GM18505 (cell line): ENCODE measurements around the gene RAP1GAP2.

Experiments
- ATAC-seq: cut with Tn5 transposase; IDR thresholded peaks from one replicate; pipeline ENCODE4 v1.9.1; 2021; ENCODE audit not compliant: unreplicated experiment
- POLR2A ChIP-seq: IDR thresholded peaks from 4 replicates; pipeline ENCODE4 v1.6.1; 2011; ENCODE audit warnings: borderline replicate concordance; ENCODE audit not compliant: insufficient read depth, insufficient read length; ENCODE audit errors: extremely low read depth

RAP1GAP2 gene

DNA sequence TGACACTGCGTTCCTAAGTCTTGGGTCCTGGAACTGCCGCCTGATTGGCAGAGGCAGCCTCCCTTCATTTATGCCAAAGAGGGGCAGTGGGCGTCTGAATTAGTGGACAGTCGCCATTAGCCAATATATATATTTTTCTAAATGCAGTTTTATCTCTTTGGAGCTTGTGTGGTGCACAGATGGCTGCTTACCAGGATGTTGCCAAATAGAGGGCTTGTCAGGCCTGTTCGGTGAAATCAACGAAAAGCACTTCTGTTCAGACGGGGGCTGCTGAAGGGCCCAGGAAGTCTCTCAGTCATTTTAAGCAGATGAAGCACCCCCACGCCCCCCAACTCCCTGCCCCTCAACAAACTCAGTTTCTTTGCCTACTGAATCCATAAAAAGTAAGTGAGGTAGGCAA lies 66.0 kb downstream of the RAP1GAP2 start:
- ATAC-seq: no peak
- no peak for TF ChIP-seq POLR2A

GRCh38 chr17:2863204-2863603 lies 67.0 kb downstream of the RAP1GAP2 start:
- TF ChIP-seq POLR2A: no peak
- no peak for ATAC-seq

DNA sequence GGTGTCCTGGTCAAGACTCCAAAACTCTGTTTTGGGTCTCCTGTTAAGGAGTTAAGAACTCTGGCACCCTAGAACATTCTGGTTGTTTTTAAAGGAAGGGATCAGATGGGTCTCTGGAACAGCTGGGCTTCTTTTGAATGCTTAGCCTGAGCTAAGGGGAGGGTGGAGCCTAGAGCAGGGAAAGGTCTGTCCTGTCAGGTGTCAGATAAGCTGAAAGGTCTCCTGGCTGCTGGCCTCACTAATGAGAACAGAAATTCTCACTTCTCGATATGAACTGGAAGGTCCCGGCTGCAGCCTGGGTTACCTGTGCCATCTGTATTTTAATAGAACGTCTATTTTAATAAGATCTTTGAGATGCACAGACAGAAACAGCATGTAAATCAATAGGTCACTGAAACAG lies 69.0 kb downstream of the RAP1GAP2 start:
- TF ChIP-seq POLR2A: no peak
- ATAC-seq: no peak

- ATAC-seq: no peak
- TF ChIP-seq POLR2A: no peak
These were observed 71.5 kb downstream of the RAP1GAP2 start for GRCh38 chr17:2867441-2868424.

- ATAC-seq: no peak
- no peak for TF ChIP-seq POLR2A
These were observed 73.4 kb downstream of the RAP1GAP2 start for GRCh38 chr17:2869604-2870003.

DNA sequence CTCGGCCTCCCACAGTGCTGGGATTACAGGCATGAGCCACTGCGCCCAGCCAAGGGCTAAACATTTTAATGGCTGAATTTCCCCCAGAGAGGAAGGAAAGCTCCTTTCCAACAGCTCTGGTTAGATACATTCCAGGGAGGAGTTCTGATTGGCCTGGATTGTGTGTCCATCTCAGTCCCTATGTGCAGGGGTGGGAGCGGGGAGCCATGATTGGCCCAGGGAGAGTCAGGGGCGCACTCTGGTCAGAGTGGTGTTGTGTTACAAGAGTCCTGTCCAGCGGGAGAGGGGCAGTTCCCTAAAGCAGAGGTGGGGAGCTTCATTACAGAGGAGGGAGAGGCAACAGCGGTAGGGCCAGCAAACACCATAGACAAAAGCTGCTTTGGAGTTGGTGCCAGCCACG lies 75.0 kb downstream of the RAP1GAP2 start:
- TF ChIP-seq POLR2A: no peak
- ATAC-seq: no peak

DNA sequence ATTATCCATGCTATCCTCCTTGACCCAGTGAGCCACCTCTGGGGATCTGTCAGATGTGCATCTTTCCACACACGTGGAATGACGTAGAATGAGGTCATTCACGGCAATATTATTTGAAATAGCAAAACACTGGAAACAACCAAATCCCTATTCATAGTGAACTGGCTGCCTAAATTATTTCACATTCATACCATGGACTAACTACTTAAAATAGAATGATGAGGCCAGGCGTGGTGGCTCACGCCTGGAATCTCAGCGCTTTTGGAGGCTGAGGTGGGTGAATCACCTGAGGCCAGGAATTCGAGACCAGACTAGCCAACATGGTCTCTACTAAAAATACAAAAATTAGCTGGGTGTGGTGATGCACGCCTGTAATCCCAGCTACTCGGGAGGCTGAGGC lies 75.5 kb downstream of the RAP1GAP2 start:
- TF ChIP-seq POLR2A: no peak
- no peak for ATAC-seq

DNA sequence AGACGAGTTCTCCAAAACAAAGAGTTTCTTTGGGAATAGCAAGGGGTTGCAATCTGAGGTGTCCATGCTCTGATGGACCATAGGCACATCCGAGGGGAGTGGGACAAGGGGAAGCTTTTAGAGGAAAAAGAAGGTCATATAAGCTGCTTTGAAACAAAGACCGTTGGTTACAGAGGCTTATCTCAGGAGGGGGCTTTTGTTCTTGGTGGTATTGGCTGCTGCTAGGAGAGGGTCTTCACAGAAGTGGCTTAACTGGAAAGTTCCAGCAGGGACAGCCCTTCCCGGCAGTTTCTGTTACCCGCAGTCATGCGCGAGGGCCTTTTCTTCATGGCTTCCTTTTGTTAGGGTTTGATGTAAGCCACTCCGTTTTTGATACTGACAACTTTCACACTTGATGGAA lies 76.0 kb downstream of the RAP1GAP2 start:
- ATAC-seq: no peak
- no peak for TF ChIP-seq POLR2A

DNA sequence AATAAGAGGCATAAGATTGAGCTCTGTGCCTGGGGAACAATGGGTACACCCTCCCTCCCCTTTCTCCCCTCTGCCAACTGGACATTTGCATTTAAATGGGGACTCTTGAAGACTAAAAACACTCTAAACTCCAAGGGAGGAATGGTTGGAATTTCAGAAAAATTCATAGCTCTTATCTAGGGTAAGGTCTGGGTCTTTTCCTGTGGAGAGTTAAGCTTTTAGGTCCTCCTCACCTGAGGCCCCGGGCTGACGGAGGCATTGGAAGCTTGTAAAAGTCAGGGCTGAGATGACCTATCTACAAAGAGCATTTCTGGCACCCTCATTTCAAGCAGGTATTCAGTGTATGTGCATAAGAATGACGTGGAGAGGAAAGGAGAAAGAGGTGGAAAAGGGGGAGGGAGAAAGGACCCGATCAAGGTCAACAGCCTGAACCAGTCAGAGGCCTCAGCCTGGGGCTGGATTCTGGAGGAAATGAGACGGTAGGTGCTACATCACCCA lies 78.0 kb downstream of the RAP1GAP2 start:
- no peak for TF ChIP-seq POLR2A
- no peak for ATAC-seq

GRCh38 chr17:2875608-2876007 lies 79.4 kb downstream of the RAP1GAP2 start:
- ATAC-seq: no peak
- no peak for TF ChIP-seq POLR2A

- no peak for ATAC-seq
- no peak for TF ChIP-seq POLR2A
These were observed 80.2 kb downstream of the RAP1GAP2 start for GRCh38 chr17:2876467-2876866.

- TF ChIP-seq POLR2A: no peak
- no peak for ATAC-seq
These were observed 82.6 kb downstream of the RAP1GAP2 start for GRCh38 chr17:2878751-2879254.

- no peak for ATAC-seq
- TF ChIP-seq POLR2A: no peak
These were observed 83.8 kb downstream of the RAP1GAP2 start for GRCh38 chr17:2880050-2880449.

DNA sequence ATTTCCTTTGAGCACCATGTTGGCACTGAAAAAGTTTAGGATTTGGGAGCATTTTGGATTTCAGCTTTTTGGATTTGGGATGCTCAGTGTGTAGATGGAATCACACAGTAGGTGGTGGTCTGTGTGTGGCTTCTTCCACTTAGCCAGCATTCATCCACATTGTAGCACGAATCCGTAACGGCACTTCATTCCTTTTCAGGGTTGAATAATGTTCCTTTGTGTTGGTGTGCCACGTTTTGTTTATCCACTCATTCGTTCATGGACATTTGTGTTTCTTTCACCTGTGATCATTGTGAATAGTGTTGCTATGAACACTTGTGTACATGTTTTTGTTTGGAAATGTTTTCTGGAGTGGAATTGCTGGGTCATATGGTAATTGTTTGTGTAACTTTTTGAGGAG lies 85.1 kb downstream of the RAP1GAP2 start:
- ATAC-seq: no peak
- no peak for TF ChIP-seq POLR2A
